Measurements from ENCODE around the gene SLC17A7.
"Not testable (repeated sequence)": the region's sequence is repeated elsewhere in the genome, so short reads cannot be mapped to it uniquely, and the experiment has no call there.

Gene SLC17A7

DNA sequence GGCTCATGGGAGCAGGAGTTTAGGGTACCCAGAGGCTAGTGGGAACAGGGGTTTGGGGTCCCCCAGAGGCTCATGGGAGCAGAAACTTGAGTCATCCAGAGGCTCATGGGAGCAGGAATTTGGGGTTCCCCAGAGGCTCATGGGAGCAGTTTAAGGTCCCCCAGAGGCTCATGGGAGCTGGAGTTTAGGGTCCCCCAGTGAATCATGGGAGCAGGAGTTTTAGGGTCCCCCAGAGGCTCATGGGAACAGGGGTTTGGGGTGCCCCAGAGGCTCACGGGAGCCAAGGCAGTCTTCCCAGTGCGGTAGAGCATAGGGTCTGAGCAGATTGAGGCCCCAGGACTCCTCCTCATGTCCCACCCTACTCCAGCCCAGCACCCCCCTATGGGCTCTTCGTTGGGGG lies 24.0 kb upstream of the SLC17A7 start:
- Histone ChIP-seq H4K20me1 (peaks cover 0 to 13% (median 0%) of the 10 kb centered on the region in 11 experiments; a peak in 6 of 22 replicates), H3K9me3 (replicated peaks in 1 of 11) (no peaks in the 10 kb centered on the region), H3K9ac (no peak overlapping the region; a peak in 1 of 22 replicates), H3K4me3 (no peak overlapping the region), H3K4me2 (no peak overlapping the region), H3K27ac (peak overlapping the region in 6 of 11 experiments; percentile 4 to 22 (median 10); a peak in 6 of 22 replicates), H3K4me1 (peaks cover 33 to 54% (median 41%) of the 10 kb centered on the region in 10 experiments), H3K27me3 (no peaks in the 10 kb centered on the region), H3K36me3 (peaks cover 42 to 60% (median 53%) of the 10 kb centered on the region in 11 experiments)
- TF ChIP-seq Cebpa-rat (IDR thresholded peaks at IDR 0.05): no peak

DNA sequence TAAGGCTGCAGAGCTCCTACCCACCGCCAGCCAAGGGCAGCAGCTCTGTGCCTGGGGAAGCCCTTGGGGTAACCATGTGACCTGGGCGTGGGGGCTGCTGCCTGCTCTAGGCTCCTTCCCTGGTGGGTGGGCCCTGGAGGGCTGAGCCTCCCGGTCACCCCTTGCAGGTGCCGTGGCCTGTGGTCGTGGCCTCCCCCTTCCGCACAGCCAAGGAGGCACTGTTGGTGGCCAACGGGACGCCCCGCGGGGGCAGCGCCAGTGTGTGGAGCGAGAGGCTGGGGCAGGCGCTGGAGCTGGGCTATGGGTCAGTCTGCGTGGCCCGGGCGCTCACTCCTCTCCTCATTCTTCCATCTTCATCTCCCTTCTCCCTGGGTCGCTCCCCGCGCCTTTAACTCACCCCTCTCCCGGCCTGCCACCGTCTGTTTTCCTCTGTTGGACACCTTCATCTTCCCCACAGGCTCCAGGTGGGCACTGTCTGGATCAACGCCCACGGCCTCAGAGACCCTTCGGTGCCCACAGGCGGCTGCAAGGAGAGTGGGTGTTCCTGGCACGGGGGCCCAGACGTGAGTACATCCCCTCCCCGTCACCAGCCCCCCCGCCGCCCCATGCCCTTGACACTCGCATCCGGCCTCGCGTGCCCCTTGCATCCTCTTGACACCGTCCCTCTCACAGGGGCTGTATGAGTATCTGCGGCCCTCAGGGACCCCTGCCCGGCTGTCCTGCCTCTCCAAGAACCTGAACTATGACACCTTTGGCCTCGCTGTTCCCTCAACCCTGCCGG lies 22.8 kb upstream of the SLC17A7 start:
- H3K4me1 ChIP-seq: peaks cover 30 to 48% (median 36%) of the 10 kb centered on the region in 10 experiments
- no peak overlapping the region for H3K4me3 ChIP-seq
- H4K20me1 ChIP-seq: peaks cover 0 to under 1% (median 0%) of the 10 kb centered on the region in 11 experiments; a peak in 1 of 22 replicates
- H3K36me3 ChIP-seq: peaks cover 53 to 72% (median 66%) of the 10 kb centered on the region in 11 experiments
- TF ChIP-seq Cebpa-rat (IDR thresholded peaks at IDR 0.05): no peak
- H3K9ac ChIP-seq: peak overlapping the region in 2 of 11 experiments; percentile 5 to 47; a peak in 2 of 22 replicates
- H3K4me2 ChIP-seq: no peak overlapping the region
- H3K27ac ChIP-seq: no peak overlapping the region; a peak in 1 of 22 replicates
- H3K9me3 ChIP-seq (replicated peaks in 1 of 11): no peaks in the 10 kb centered on the region
- H3K27me3 ChIP-seq: no peaks in the 10 kb centered on the region

DNA sequence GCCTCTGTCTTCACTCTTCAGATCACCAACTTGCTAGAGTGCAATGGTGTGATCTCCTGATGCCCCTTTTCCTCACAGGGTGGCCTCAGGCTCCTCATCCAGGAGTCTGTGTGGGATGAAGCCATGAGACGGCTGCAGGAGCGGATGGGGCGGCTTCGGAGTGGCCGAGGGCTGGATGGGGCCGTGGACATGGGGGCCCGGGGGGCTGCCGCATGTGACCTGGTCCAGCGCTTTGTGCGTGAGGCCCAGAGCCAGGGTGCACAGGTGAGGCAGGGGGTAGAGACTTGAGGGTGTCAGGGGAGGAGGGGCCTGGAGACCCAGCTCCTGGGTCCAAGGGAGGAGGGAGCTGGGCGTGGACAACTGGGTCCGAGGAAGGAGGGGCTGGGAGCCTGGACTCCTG lies 21.2 kb upstream of the SLC17A7 start:
- Histone ChIP-seq H3K4me3 (no peak overlapping the region), H3K27ac (no peak overlapping the region), H3K9me3 (replicated peaks in 1 of 11) (no peaks in the 10 kb centered on the region), H3K4me1 (peaks cover 30 to 48% (median 37%) of the 10 kb centered on the region in 10 experiments), H4K20me1 (no peaks in the 10 kb centered on the region), H3K4me2 (no peak overlapping the region), H3K9ac (no peak overlapping the region), H3K27me3 (no peaks in the 10 kb centered on the region), H3K36me3 (peaks cover 51 to 82% (median 69%) of the 10 kb centered on the region in 11 experiments)
- TF ChIP-seq Cebpa-rat (IDR thresholded peaks at IDR 0.05): no peak

DNA sequence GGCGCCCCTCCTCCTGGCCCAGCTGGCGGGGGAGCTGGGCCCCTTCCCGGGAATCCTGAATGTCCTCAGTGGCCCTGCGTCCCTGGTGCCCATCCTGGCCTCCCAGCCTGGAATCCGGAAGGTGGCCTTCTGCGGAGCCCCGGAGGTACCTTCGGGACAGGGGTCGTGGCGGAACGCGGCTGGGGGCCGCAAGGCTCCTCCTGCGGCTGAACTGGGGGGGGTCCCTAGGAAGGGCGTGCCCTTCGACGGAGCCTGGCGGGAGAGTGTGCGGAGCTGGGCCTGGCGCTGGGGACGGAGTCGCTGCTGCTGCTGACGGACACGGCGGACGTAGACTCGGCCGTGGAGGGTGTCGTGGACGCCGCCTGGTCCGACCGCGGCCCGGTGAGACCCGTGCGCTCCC lies 20.3 kb upstream of the SLC17A7 start:
- H3K4me3 ChIP-seq: no peak overlapping the region
- H3K27me3 ChIP-seq: no peaks in the 10 kb centered on the region
- H3K36me3 ChIP-seq: peaks cover 51 to 83% (median 67%) of the 10 kb centered on the region in 11 experiments
- H4K20me1 ChIP-seq: no peaks in the 10 kb centered on the region
- no peak overlapping the region for H3K27ac ChIP-seq
- H3K4me2 ChIP-seq: no peak overlapping the region
- peaks cover 29 to 48% (median 39%) of the 10 kb centered on the region in 10 experiments for H3K4me1 ChIP-seq
- H3K9me3 ChIP-seq (replicated peaks in 1 of 11): no peaks in the 10 kb centered on the region
- no peak overlapping the region for H3K9ac ChIP-seq
- no peak for TF ChIP-seq Cebpa-rat (IDR thresholded peaks at IDR 0.05)

DNA sequence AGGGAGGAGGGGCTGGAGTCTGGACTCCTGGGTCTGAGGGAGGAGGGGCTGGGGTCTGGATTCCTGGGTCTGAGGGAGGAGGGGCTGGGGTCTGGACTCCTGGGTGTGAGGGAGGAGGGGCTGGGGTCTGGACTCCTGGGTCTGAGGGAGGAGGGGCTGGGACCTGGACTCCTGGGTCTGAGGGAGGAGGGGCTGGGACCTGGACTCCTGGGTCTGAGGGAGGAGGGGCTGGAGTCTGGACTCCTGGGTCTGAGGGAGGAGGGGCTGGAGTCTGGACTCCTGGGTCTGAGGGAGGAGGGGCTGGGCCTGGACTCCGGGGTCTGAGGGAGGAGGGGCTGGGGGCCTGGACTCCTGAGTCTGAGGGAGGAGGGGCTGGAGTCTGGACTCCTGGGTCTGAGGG lies 19.8 kb upstream of the SLC17A7 start:
- not testable (repeated sequence) for H3K4me3 ChIP-seq

DNA sequence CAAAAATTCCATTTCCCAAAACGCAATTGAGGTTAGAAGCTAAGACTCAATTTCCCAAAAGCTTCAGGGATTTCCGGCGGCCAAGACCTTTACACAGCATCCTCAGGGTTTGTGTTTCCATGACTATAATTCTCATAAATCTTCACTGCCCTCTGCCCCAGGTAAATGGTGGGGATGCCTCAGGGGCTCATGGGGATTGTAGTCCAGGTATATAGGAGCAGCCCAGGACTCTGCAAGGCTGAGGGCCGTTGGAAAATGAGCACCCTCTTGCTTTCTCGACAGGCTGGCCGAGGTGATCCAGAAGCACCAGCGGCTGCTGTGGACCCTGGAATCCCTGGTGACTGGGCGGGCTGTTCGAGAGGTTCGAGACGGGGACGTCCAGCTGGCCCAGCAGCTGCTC lies 18.1 kb upstream of the SLC17A7 start:
- Histone ChIP-seq H3K27me3 (no peaks in the 10 kb centered on the region), H3K9ac (peak overlapping the region in 9 of 11 experiments; percentile 65 to 82 (median 73); a peak in 13 of 22 replicates), H3K4me1 (peaks cover 34 to 63% (median 45%) of the 10 kb centered on the region in 10 experiments), H3K36me3 (peaks cover 28 to 76% (median 55%) of the 10 kb centered on the region in 11 experiments; a peak in 21 of 22 replicates), H3K27ac (peak overlapping the region in 10 of 11 experiments; percentile 5 to 95 (median 78); a peak in 17 of 22 replicates), H3K9me3 (replicated peaks in 1 of 11) (no peaks in the 10 kb centered on the region), H3K4me3 (no peak overlapping the region), H3K4me2 (peak overlapping the region; percentile 75 to 90 (median 82)), H4K20me1 (no peaks in the 10 kb centered on the region)
- no peak for TF ChIP-seq Cebpa-rat (IDR thresholded peaks at IDR 0.05)

More for the DNA sequence above, 19.8 kb upstream of the SLC17A7 start:
- H4K20me1 ChIP-seq; H3K27me3 ChIP-seq; H3K4me2 ChIP-seq; H3K9me3 ChIP-seq (replicated peaks in 1 of 11); H3K9ac ChIP-seq: not testable (repeated sequence)
- Histone ChIP-seq H3K27ac (peak overlapping the region in 1 of 11 experiments; percentile 18; a peak in 1 of 22 replicates), H3K4me1 (peaks cover 29 to 47% (median 37%) of the 10 kb centered on the region in 10 experiments), H3K36me3 (peaks cover 46 to 83% (median 66%) of the 10 kb centered on the region in 11 experiments)

DNA sequence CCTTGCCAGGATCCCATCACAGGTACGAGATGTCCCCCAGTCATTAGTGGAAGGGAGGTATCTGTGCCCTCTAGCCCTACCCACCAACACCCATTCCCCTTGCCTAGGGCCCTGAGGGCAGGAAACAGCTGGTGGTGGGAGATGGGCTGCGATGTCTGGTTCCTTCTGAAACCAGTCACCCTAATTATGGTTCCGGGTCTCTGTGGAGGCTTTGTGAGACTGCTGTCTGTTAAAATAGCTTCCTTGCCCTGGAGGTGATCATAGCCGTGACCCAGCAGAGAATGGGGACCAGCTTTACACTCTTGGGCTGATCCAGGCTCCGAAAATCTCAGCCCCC lies 17.2 kb upstream of the SLC17A7 start:
- Histone ChIP-seq H3K4me1 (peaks cover 37 to 70% (median 51%) of the 10 kb centered on the region in 10 experiments), H3K9ac (peak overlapping the region; percentile 53 to 82 (median 73)), H3K27me3 (no peaks in the 10 kb centered on the region), H3K4me3 (peak overlapping the region in 2 of 10 experiments; percentile 19 to 27; a peak in 3 of 20 replicates), H3K9me3 (replicated peaks in 1 of 11) (no peaks in the 10 kb centered on the region), H4K20me1 (no peaks in the 10 kb centered on the region), H3K4me2 (peak overlapping the region; percentile 75 to 90 (median 82)), H3K36me3 (peaks cover 20 to 69% (median 47%) of the 10 kb centered on the region in 11 experiments; a peak in 21 of 22 replicates), H3K27ac (peak overlapping the region; percentile 70 to 95 (median 79))
- no peak for TF ChIP-seq Cebpa-rat (IDR thresholded peaks at IDR 0.05)

DNA sequence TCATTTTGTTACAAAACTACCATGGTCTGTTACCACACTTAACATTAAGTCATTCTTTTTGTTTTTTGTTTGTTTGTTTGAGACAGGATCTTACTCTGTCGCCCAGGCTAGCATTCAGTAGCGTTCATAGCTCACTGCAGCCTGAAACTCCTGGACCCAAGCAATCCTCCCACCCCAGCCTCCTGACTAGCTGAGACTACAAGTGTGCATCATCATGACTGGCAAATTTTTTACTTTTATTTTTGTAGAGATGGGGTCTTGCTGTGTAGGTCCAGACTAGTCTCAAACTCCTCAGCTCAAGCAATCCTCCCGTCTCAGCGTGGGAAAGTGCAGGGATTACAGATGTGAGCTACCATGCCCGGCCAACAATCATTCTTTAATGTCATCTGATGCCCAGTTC lies 15.0 kb upstream of the SLC17A7 start:
- no peaks in the 10 kb centered on the region for H4K20me1 ChIP-seq
- no peak for TF ChIP-seq Cebpa-rat (IDR thresholded peaks at IDR 0.05)
- peak overlapping the region in 8 of 11 experiments; percentile 10 to 95 (median 59); a peak in 10 of 22 replicates for H3K27ac ChIP-seq
- H3K36me3 ChIP-seq: peaks cover 15 to 55% (median 35%) of the 10 kb centered on the region in 11 experiments; a peak in 21 of 22 replicates
- H3K9me3 ChIP-seq (replicated peaks in 1 of 11): no peaks in the 10 kb centered on the region
- H3K9ac ChIP-seq: peak overlapping the region in 7 of 11 experiments; percentile 5 to 44 (median 26); a peak in 8 of 22 replicates
- H3K4me1 ChIP-seq: peaks cover 44 to 79% (median 58%) of the 10 kb centered on the region in 10 experiments
- H3K4me2 ChIP-seq: peak overlapping the region in 3 of 11 experiments; percentile 88 to 90 (median 89); a peak in 6 of 22 replicates
- no peaks in the 10 kb centered on the region for H3K27me3 ChIP-seq
- no peak overlapping the region for H3K4me3 ChIP-seq

DNA sequence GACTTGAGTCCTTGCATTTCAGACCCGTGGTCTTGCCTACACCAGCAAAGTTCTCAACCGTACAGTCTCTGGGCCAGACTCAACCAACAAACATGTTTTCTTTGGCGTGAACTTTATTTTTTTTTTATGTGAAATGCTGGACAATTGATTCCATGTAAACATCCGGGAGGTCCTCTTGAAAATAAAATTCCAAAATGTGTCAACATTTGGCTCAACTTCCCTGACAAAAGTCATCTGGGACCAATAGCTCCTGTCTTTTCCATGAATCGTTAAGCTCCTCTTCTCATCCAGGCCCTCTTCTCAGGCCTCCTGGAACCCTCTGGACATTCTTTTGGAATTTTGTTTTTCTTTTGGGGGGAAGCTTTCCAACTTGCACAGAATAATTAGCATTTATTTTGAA lies 14.4 kb upstream of the SLC17A7 start:
- H3K4me2 ChIP-seq: peak overlapping the region in 3 of 11 experiments; percentile 53 to 90 (median 88); a peak in 6 of 22 replicates
- H3K9me3 ChIP-seq (replicated peaks in 1 of 11): no peaks in the 10 kb centered on the region
- no peak for TF ChIP-seq Cebpa-rat (IDR thresholded peaks at IDR 0.05)
- H4K20me1 ChIP-seq: no peaks in the 10 kb centered on the region
- no peak overlapping the region for H3K4me3 ChIP-seq
- H3K9ac ChIP-seq: peak overlapping the region in 4 of 11 experiments; percentile 9 to 44 (median 27); a peak in 7 of 22 replicates
- peaks cover 15 to 51% (median 33%) of the 10 kb centered on the region in 11 experiments; a peak in 21 of 22 replicates for H3K36me3 ChIP-seq
- H3K27ac ChIP-seq: peak overlapping the region in 5 of 11 experiments; percentile 18 to 92 (median 40); a peak in 6 of 22 replicates
- H3K27me3 ChIP-seq: no peaks in the 10 kb centered on the region
- H3K4me1 ChIP-seq: peaks cover 47 to 79% (median 61%) of the 10 kb centered on the region in 10 experiments
